ENCODE measurements around the gene UTS2R.

DNA sequence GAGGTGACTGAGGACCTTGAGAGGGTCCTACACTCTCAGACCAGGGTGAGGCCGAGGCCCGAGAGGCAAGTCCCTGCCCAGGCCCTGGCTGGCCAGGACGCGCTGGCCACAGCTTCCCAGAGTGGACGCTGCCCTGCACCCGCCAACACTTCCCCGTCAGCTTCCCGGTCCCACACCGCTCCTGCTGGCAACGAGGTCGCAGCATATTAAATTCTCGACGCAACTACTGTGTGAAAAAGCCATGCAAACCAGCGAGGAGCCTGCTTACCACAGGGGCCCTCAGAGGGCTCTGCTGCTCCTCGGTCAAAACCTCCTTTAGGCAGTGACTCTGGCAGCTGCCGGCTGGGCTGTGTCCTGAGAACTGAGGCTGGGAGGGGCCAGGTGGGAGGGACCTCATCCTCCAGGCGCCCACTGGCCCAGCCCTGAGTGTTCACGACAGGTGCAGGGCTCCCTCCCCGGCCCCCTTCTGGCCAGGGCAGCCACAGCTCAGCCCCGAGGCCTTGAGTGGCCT is 14.7 kb upstream of the UTS2R start:
- TF ChIP-seq, protein P1, sequence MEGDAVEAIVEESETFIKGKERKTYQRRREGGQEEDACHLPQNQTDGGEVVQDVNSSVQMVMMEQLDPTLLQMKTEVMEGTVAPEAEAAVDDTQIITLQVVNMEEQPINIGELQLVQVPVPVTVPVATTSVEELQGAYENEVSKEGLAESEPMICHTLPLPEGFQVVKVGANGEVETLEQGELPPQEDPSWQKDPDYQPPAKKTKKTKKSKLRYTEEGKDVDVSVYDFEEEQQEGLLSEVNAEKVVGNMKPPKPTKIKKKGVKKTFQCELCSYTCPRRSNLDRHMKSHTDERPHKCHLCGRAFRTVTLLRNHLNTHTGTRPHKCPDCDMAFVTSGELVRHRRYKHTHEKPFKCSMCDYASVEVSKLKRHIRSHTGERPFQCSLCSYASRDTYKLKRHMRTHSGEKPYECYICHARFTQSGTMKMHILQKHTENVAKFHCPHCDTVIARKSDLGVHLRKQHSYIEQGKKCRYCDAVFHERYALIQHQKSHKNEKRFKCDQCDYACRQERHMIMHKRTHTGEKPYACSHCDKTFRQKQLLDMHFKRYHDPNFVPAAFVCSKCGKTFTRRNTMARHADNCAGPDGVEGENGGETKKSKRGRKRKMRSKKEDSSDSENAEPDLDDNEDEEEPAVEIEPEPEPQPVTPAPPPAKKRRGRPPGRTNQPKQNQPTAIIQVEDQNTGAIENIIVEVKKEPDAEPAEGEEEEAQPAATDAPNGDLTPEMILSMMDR (IDR thresholded peaks at IDR 0.05), result no peak
- no peak for TF ChIP-seq POLR2A (IDR thresholded peaks at IDR 0.05)
